GM23248 (cell line): ENCODE measurements around the gene TEAD3.

Experiments
- EZH2 ChIP-seq: fragments of 200-600 bp; sonication (generic); IDR thresholded peaks from 2 replicates; pipeline ENCODE4 v1.6.1; 2018; ENCODE audit warnings: antibody characterized with exemption, mild to moderate bottlenecking; ENCODE audit not compliant: insufficient read depth, poor library complexity, severe bottlenecking
- EZH2phosphoT487 ChIP-seq: fragments of 200-600 bp; sonication (generic); IDR thresholded peaks from 2 replicates; pipeline ENCODE4 v1.6.1; 2018; ENCODE audit warnings: antibody characterized with exemption, moderate library complexity, mild to moderate bottlenecking, low read depth; ENCODE audit not compliant: insufficient read depth

DNA sequence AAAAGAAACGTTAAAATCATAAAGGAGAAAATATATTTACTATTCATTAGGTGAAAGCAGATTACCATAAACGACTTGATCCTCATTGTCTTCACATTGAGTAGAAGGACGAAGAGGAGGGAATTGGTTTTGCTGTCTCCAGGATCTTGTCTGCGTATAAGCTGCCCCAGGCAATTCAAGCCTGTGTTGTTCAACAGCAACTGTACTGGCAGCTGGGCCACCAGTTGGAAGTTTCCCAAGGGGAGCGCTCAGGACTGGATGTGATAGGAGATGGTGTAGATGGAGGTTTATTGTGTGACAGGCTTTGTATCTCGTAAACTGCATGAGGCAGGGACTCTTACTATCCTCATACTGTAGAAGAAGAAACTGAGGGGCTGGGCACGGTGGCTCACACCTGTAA, 48.7 kb downstream of the TEAD3 start:
- TF ChIP-seq EZH2 = no peak
- TF ChIP-seq EZH2phosphoT487 = no peak
